Upper lobe of left lung (tissue), 4 donors: ENCODE measurements around the gene MACROD2.

Source experiments
- POLR2A ChIP-seq, 4 donors: fragments of 450-650 bp; IDR thresholded peaks; one replicate each; pipeline ENCODE4 v1.5.1; 2016 to 2017; ENCODE audit warnings: antibody characterized with exemption in 4 of 4, mild to moderate bottlenecking in 2 of 4
- TF ChIP-seq, protein P1 (sequence below), 6 experiments: fragments of 450-650 bp in 4 of 6; fragments of 200-600 bp in 2 of 6; sonication (generic) in 2 of 6; IDR thresholded peaks; one replicate each; pipeline ENCODE4 v1.5.1; 2016 to 2019; ENCODE audit warnings: antibody characterized with exemption in 6 of 6

DNA sequence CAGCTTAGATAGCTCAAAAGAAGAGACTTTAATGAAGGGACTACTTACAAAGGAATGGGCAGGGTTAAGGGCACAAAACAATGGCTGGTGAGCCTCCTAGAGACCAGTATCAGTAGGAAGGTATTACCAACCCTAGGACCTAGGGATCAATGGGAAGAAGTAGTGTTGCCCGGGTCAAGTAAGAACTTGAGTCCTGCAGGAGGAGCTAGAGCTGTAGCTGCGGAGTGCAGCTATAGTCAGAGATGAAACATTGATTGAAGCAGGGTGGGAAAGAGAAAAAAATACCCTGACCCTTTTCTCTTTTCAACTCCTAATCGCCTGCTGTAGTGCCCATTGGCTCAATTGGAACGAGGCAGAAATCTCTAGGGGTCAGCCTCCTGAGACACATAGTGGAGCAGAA is 198.1 kb downstream of the MACROD2 start:
- TF ChIP-seq POLR2A (IDR thresholded peaks at IDR 0.05), result no peak
- TF ChIP-seq, protein P1, sequence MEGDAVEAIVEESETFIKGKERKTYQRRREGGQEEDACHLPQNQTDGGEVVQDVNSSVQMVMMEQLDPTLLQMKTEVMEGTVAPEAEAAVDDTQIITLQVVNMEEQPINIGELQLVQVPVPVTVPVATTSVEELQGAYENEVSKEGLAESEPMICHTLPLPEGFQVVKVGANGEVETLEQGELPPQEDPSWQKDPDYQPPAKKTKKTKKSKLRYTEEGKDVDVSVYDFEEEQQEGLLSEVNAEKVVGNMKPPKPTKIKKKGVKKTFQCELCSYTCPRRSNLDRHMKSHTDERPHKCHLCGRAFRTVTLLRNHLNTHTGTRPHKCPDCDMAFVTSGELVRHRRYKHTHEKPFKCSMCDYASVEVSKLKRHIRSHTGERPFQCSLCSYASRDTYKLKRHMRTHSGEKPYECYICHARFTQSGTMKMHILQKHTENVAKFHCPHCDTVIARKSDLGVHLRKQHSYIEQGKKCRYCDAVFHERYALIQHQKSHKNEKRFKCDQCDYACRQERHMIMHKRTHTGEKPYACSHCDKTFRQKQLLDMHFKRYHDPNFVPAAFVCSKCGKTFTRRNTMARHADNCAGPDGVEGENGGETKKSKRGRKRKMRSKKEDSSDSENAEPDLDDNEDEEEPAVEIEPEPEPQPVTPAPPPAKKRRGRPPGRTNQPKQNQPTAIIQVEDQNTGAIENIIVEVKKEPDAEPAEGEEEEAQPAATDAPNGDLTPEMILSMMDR (IDR thresholded peaks at IDR 0.05), result no peak
